Liver (tissue), 9 donors: ENCODE results near the gene PDE9A. TPM values are rescaled to one million over a fixed set of nuclear protein-coding genes. Genes with fewer than 3 reads are reported as not detected.

Experiments used
- DNase-seq: peaks from one replicate; pipeline ENCODE4 v3.0.0-alpha.2; 2017; ENCODE audit warnings: low spot score
- H3K27ac ChIP-seq, 2 donors: one replicate each; pipeline ENCODE4 v1.7.0; 2013; ENCODE audit warnings: inconsistent platforms in 2 of 2, low read length in 2 of 2, control low read depth in 1 of 2, low read depth in 1 of 2, mild to moderate bottlenecking in 1 of 2
- H3K27me3 ChIP-seq, 4 donors: one replicate each; pipeline versions ENCODE4 v1.6.1 to v1.7.0; 2013; ENCODE audit warnings: low read length in 3 of 4, inconsistent platforms in 1 of 4, mild to moderate bottlenecking in 1 of 4, moderate library complexity in 1 of 4; ENCODE audit not compliant: control insufficient read depth in 4 of 4, insufficient read depth in 4 of 4
- H3K36me3 ChIP-seq, 4 donors: one replicate each; pipeline versions ENCODE4 v1.6.1 to v1.7.0; 2013; ENCODE audit warnings: low read length in 3 of 4, mild to moderate bottlenecking in 3 of 4, low read depth in 1 of 4, moderate library complexity in 1 of 4; ENCODE audit not compliant: control insufficient read depth in 4 of 4, insufficient read depth in 3 of 4
- H3K4me1 ChIP-seq, 4 donors: one replicate each; pipeline versions ENCODE4 v1.6.1 to v1.7.0; 2013; ENCODE audit warnings: low read length in 3 of 4, mild to moderate bottlenecking in 3 of 4, moderate library complexity in 1 of 4; ENCODE audit not compliant: control insufficient read depth in 4 of 4, insufficient read depth in 4 of 4
- H3K4me3 ChIP-seq, 3 donors: one replicate each; pipeline versions ENCODE4 v1.6.1 to v1.7.0; 2013; ENCODE audit warnings: low read length in 3 of 3, control low read depth in 1 of 3, low read depth in 1 of 3, mild to moderate bottlenecking in 1 of 3
- H3K9ac ChIP-seq, 2 donors: one replicate each; pipeline ENCODE4 v1.7.0; 2013; ENCODE audit warnings: low read length in 2 of 2, mild to moderate bottlenecking in 2 of 2, moderate library complexity in 2 of 2, control low read depth in 1 of 2, low read depth in 1 of 2
- H3K9me3 ChIP-seq, 4 donors: one replicate each; pipeline versions ENCODE4 v1.6.1 to v1.7.0; 2013; ENCODE audit warnings: low read length in 3 of 4; ENCODE audit not compliant: control insufficient read depth in 4 of 4
- ATF3 ChIP-seq: IDR thresholded peaks from 2 replicates; pipeline ENCODE4 v1.6.1; 2016; ENCODE audit warnings: antibody characterized with exemption
- CTCF ChIP-seq: fragments of 150-350 bp; IDR thresholded peaks from 2 replicates; pipeline ENCODE4 v1.5.1; 2017; ENCODE audit warnings: improper control_type of control experiment, low read depth, low read length; ENCODE audit not compliant: missing input control
- EGR1 ChIP-seq, 2 donors: IDR thresholded peaks; 2 replicates each; pipeline ENCODE4 v1.6.1; 2016 to 2018; ENCODE audit warnings: antibody characterized with exemption in 2 of 2, low read depth in 2 of 2
- FOXA1 ChIP-seq: IDR thresholded peaks from 2 replicates; pipeline ENCODE4 v1.6.1; 2016; ENCODE audit warnings: antibody characterized with exemption
- FOXA2 ChIP-seq: IDR thresholded peaks from 2 replicates; pipeline ENCODE4 v1.6.1; 2016; ENCODE audit warnings: antibody characterized with exemption
- GABPA ChIP-seq, 2 donors: IDR thresholded peaks in 1 of 2; conservative IDR thresholded peaks in 1 of 2; 2 replicates each; pipeline ENCODE4 v1.6.1; 2016; ENCODE audit warnings: antibody characterized with exemption in 2 of 2, mild to moderate bottlenecking in 1 of 2, moderate library complexity in 1 of 2
- HNF4G ChIP-seq: IDR thresholded peaks from 2 replicates; pipeline ENCODE4 v1.6.1; 2016; ENCODE audit warnings: antibody characterized with exemption
- JUND ChIP-seq, 2 donors: IDR thresholded peaks; 2 replicates each; pipeline ENCODE4 v1.6.1; 2016; ENCODE audit warnings: antibody characterized with exemption in 2 of 2
- MAX ChIP-seq: IDR thresholded peaks from 2 replicates; pipeline ENCODE4 v1.6.1; 2016; ENCODE audit warnings: antibody characterized with exemption
- NR2F2 ChIP-seq: IDR thresholded peaks from 2 replicates; pipeline ENCODE4 v1.6.1; 2016; ENCODE audit warnings: antibody characterized with exemption
- RAD21 ChIP-seq, 2 donors: IDR thresholded peaks; 2 replicates each; pipeline ENCODE4 v1.6.1; 2016; ENCODE audit warnings: antibody characterized with exemption in 2 of 2, mild to moderate bottlenecking in 2 of 2
- REST ChIP-seq: IDR thresholded peaks from 2 replicates; pipeline ENCODE4 v1.6.1; 2016; ENCODE audit warnings: antibody characterized with exemption, mild to moderate bottlenecking
- RXRA ChIP-seq, 2 donors: IDR thresholded peaks; 2 replicates each; pipeline ENCODE4 v1.6.1; 2017 to 2018; ENCODE audit warnings: antibody characterized with exemption in 2 of 2, mild to moderate bottlenecking in 1 of 2
- SP1 ChIP-seq: IDR thresholded peaks from 2 replicates; pipeline ENCODE4 v1.6.1; 2018; ENCODE audit warnings: antibody characterized with exemption, mild to moderate bottlenecking
- TAF1 ChIP-seq: conservative IDR thresholded peaks from 2 replicates; pipeline ENCODE4 v1.6.1; 2016; ENCODE audit warnings: antibody characterized with exemption, mild to moderate bottlenecking
- YY1 ChIP-seq: IDR thresholded peaks from 2 replicates; pipeline ENCODE4 v1.6.1; 2016; ENCODE audit warnings: antibody characterized with exemption, mild to moderate bottlenecking
- ZBTB33 ChIP-seq: IDR thresholded peaks from 2 replicates; pipeline ENCODE4 v1.6.1; 2016; ENCODE audit warnings: antibody characterized with exemption
- WGBS: extraction: QIAGEN DNeasy Blood & Tissue Kit; methylation state at CpG from one replicate; pipeline ENCODE4 v1.1.7; 2013; 5-methylcytosine and 5-hydroxymethylcytosine counted together
- polyA plus RNA-seq, 2 donors: library from polyadenylated mRNA; stranded (reverse) in 1 of 2; unstranded in 1 of 2; fragments of 200-250 nt in 1 of 2; fragments of >200 nt in 1 of 2; fragmentation: Nextera tagmentation in 1 of 2; extraction: Ambion mirVana in 1 of 2; gene quantifications; one replicate each; pipeline versions ENCODE4 v1.2.1 to v1.2.3, GENCODE V29; 2013 to 2015
- total RNA-seq, 2 donors: library from RNA; depleted of rRNA; stranded (reverse); fragments of >200 nt; gene quantifications; one replicate each; pipeline ENCODE4 v1.2.3, GENCODE V29; 2014
- donor health status: healthy.
- donor health status: healthy.
- donor health status: healthy.
- donor health status: healthy.
- donor health status: healthy.

PDE9A gene
- total and polyA plus RNA-seq, 4 donors = 1.5 to 4.2 (median 2.7) TPM

- TF ChIP-seq CTCF = no peak
- no peak for TF ChIP-seq YY1
These were observed 112.2 kb downstream of the PDE9A start (continued) for GRCh38 chr21:42765656-42766055.

GRCh38 chr21:42766739-42767560 is 113.5 kb downstream of the PDE9A start:
- Histone ChIP-seq H3K27me3 (no peaks in the 10 kb centered on the region), H3K36me3 (peaks cover 0 to 14% (median 5%) of the 10 kb centered on the region in 4 donors), H3K9me3 (no peaks in the 10 kb centered on the region), H3K4me3 (no peak overlapping the region), H3K27ac (no peak overlapping the region), H3K9ac (no peak overlapping the region), H3K4me1 (no peaks in the 10 kb centered on the region)
- 94% methylated on average over 27 of the region's 27 CpGs for WGBS
- TF ChIP-seq FOXA1 (no peak), ATF3 (no peak), NR2F2 (no peak), FOXA2 (no peak)
- DNase-seq = no peak

GRCh38 chr21:42767561-42767835 is 114.1 kb downstream of the PDE9A start:
- no peak for TF ChIP-seq EGR1 (IDR thresholded peaks at IDR 0.05; ENCODE audit: low read depth in 2 of 2)
- no peak for TF ChIP-seq HNF4G
- TF ChIP-seq TAF1 = no peak
- TF ChIP-seq JUND (IDR thresholded peaks at IDR 0.05) = no peak
- no peak for TF ChIP-seq FOXA2
- no peak for TF ChIP-seq MAX
- no peak for TF ChIP-seq CTCF
- no peak for TF ChIP-seq NR2F2
- TF ChIP-seq RAD21 (IDR thresholded peaks at IDR 0.05) = no peak
- no peak for TF ChIP-seq ATF3
- TF ChIP-seq ZBTB33 = no peak
- TF ChIP-seq SP1 = no peak
- TF ChIP-seq YY1 = no peak
- no peak for TF ChIP-seq RXRA (IDR thresholded peaks at IDR 0.05)
- no peak for TF ChIP-seq GABPA (IDR thresholded peaks at IDR 0.05 in 1 of 2, conservative IDR thresholded peaks at IDR 0.05 in 1 of 2)
- TF ChIP-seq REST = no peak
- no peak for TF ChIP-seq FOXA1
- Histone ChIP-seq H3K9ac (no peak overlapping the region), H3K27me3 (no peaks in the 10 kb centered on the region), H3K4me1 (no peaks in the 10 kb centered on the region), H3K27ac (no peak overlapping the region), H3K36me3 (peaks cover 0 to 14% (median 5%) of the 10 kb centered on the region in 4 donors), H3K9me3 (no peaks in the 10 kb centered on the region), H3K4me3 (no peak overlapping the region)
- 96% methylated on average over 8 of the region's 8 CpGs for WGBS
- no peak for DNase-seq
